ENCODE data around the gene PLXNB1.
A peak's percentile ranks its signal among the peaks of the same experiment; 100 is the strongest.

The PLXNB1 gene

DNA sequence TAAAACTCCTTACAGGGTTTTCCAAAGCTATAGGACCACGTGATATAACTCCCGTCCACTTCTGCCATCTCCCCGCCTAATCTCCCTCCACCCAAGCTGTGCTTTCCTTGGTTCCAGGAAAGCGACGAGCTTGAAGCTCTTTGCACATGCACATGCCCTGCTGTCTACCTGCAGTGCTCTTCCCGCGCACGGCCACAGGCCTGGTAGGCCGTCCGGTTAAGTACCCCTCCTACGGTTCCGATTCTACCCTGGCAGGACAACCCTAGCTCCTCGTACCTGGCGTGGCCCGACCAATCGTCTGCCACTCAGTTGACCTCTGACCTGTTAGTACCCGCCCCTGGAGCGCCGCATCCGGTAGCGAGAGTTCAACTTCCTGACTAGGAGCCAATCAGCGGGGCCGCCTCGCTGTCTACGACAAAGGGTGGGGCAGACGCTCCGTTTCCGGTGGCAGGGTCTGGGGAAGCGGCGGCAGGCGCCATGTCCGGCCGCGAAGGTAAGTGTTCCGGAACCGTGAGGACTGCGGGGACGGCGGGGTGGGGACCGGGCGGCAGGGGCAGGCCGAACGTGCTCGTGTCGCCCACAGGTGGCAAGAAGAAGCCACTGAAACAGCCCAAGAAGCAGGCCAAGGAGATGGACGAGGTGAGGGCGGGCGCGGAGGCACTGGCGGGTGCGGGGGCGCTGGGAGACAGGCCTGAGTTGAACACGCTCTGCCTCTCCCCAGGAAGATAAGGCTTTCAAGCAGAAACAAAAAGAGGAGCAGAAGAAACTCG lies 10.1 kb upstream of the PLXNB1 start, which contains the start of the genes CCDC51 and TMA7:
Gene CCDC51, minus strand, starts transcription at position 300 of the 770 bp plus-strand sequence. CDS start 4,991 bp downstream, outside the sequence.
Gene TMA7, plus strand, starts transcription at position 438 of the 770 bp plus-strand sequence. Its CDS starts 40 bp downstream, at position 478.
- H3K4me3 ChIP-seq (ENCODE audit: low read depth, low read length) = peak within 1 kb of the TSS; percentile 89
- TF ChIP-seq, protein P1, sequence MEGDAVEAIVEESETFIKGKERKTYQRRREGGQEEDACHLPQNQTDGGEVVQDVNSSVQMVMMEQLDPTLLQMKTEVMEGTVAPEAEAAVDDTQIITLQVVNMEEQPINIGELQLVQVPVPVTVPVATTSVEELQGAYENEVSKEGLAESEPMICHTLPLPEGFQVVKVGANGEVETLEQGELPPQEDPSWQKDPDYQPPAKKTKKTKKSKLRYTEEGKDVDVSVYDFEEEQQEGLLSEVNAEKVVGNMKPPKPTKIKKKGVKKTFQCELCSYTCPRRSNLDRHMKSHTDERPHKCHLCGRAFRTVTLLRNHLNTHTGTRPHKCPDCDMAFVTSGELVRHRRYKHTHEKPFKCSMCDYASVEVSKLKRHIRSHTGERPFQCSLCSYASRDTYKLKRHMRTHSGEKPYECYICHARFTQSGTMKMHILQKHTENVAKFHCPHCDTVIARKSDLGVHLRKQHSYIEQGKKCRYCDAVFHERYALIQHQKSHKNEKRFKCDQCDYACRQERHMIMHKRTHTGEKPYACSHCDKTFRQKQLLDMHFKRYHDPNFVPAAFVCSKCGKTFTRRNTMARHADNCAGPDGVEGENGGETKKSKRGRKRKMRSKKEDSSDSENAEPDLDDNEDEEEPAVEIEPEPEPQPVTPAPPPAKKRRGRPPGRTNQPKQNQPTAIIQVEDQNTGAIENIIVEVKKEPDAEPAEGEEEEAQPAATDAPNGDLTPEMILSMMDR (IDR thresholded peaks at IDR 0.05; ENCODE audit: low read depth, low read length, missing control alignments) = no peak
- DNase-seq (ENCODE audit: low read depth) = peak; percentile 87
- in situ Hi-C loops (cut with HindIII; ENCODE audit: low sequenced_read_pairs) = loop anchor here (5.0 to 25.0 kb wide), 2 partner anchors 43 to 178 kb away; no protein-coding TSS in a partner anchor

DNA sequence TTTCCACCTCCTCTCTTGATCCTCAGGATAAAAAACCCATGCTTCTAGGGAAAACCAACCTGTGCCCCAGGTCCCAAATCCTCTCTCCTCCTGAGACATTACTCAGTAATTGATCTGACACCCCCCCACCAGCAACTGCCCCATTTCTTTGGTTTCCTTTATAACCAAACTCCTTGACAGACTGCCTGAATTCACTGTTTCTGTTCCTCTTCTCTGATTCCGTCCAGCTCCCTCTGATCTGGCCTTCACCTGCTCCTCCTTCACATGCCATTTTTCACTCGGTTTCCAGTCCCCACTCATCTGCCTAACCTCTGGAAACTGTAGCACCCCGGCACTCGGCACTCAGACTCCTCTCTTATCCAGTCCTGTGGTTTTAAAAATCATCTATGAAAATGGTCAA lies 7.9 kb upstream of the PLXNB1 start:
- TF ChIP-seq, protein P1 (IDR thresholded peaks at IDR 0.05; ENCODE audit: low read depth, low read length, missing control alignments) = no peak
- in situ Hi-C loops (cut with HindIII; ENCODE audit: low sequenced_read_pairs) = loop anchor here (5.0 to 25.0 kb wide), 2 partner anchors 41 to 176 kb away; no protein-coding TSS in a partner anchor
- DNase-seq (ENCODE audit: low read depth) = no peak
- H3K4me3 ChIP-seq (ENCODE audit: low read depth, low read length) = no peak overlapping the region

DNA sequence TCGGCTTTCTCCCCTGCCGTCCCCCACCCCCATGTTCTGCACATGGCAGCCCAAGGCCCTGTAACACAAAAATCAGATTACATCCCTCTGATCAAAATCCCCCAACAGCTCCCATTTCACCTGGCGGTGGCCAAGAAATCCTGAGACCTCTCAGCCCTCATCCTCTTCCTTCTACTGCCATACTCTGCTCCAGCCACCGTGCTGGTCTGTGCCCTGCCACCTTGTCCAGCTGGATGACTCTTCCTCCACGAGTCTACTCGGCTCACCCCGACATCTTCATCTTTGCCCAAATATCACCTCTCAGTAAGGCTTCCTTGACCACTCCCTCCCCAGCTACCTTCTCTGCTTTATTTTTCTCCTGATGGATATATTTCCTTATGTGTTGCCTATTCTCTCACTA lies 7.0 kb upstream of the PLXNB1 start:
- TF ChIP-seq, protein P1 (IDR thresholded peaks at IDR 0.05; ENCODE audit: low read depth, low read length, missing control alignments) = no peak
- no peak overlapping the region for H3K4me3 ChIP-seq (ENCODE audit: low read depth, low read length)
- in situ Hi-C loops (cut with HindIII; ENCODE audit: low sequenced_read_pairs) = loop anchor here (5.0 to 25.0 kb wide), 2 partner anchors 40 to 175 kb away; no protein-coding TSS in a partner anchor
- no peak for DNase-seq (ENCODE audit: low read depth)

DNA sequence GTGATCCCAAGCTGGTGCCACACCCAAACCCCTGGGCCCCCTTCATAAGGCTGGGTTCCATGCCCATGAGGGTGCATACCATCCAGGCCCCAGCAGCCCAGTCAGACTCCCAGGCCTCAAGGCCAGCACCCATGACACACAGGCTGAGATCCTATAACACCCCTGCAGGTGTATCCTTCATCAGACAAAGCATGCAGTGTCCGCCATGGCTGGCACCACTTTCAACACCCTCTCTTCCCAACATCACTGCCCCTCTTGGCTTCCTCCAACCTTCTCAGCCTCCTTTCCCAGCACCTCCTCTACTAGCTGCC lies 6.5 kb upstream of the PLXNB1 start:
- DNase-seq (ENCODE audit: low read depth) = no peak
- TF ChIP-seq, protein P1 (IDR thresholded peaks at IDR 0.05; ENCODE audit: low read depth, low read length, missing control alignments) = no peak
- H3K4me3 ChIP-seq (ENCODE audit: low read depth, low read length) = no peak overlapping the region
- in situ Hi-C loops (cut with HindIII; ENCODE audit: low sequenced_read_pairs) = loop anchor here (5.0 to 25.0 kb wide), 2 partner anchors 39 to 174 kb away; no protein-coding TSS in a partner anchor

DNA sequence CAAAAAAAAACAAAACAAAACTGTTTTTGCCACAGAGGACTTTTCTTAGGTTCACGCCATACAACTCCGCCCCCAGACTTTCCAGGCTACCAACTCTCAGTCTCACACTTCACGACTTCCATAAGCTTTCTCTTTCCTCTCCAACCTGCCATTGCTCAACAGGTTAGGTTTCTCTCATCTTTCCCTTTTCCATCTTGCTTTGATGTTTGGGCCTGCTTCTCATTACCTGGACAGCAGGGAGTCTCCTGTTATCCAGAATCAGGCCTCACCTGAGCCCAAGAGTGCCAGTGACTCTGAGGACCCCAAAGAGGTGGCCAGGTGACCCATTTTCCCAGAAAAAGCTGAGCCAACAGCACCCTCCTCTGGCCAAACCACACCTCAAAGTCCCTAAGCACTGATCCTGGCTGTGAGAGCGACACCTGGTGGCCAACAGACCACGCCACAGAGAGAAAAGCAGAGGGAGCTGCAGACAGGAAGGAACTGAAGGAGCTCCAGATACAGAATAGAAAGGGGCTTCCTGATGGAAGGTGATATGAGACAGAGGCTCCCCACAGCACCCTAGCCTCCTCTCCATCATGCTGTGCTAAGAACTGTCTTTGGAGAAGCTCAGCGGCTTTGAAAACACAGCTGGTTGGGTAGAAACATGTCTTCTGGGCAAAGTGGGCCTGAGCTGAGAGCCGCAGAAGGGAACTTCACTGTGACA lies 6.0 kb upstream of the PLXNB1 start:
- TF ChIP-seq, protein P1 (IDR thresholded peaks at IDR 0.05; ENCODE audit: low read depth, low read length, missing control alignments) = peak; percentile 100
- in situ Hi-C loops (cut with HindIII; ENCODE audit: low sequenced_read_pairs) = loop anchor here (5.0 to 25.0 kb wide), 2 partner anchors 39 to 174 kb away; no protein-coding TSS in a partner anchor
- H3K4me3 ChIP-seq (ENCODE audit: low read depth, low read length) = no peak overlapping the region
- DNase-seq (ENCODE audit: low read depth) = peak; percentile 73

DNA sequence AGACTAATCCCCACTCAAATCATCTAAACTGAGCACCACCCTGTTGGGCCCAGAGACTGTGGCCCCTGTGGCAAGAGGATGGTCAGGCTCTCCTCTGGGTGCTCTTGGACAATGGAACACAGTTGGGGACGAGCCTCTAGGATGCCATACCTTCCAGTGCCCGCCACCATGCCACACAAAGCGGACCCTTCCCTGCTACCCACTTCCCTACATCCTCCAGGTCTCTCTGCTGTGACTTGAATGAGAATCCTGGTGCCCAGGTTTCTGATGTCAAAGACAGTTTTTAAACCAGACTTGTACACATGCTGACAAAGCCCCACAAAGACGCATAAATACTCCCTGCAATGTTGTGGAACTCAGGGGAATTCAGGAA lies 5.3 kb upstream of the PLXNB1 start:
- TF ChIP-seq, protein P1 (IDR thresholded peaks at IDR 0.05; ENCODE audit: low read depth, low read length, missing control alignments) = no peak
- no peak overlapping the region for H3K4me3 ChIP-seq (ENCODE audit: low read depth, low read length)
- in situ Hi-C loops (cut with HindIII; ENCODE audit: low sequenced_read_pairs) = loop anchor here (5.0 to 25.0 kb wide), 2 partner anchors 38 to 173 kb away; no protein-coding TSS in a partner anchor
- DNase-seq (ENCODE audit: low read depth) = no peak

Data from astrocyte of the cerebellum (primary cell).